H1 (cell line): ENCODE measurements around the gene TP53BP2. TPM values are rescaled to one million over a fixed set of nuclear protein-coding genes. Genes with fewer than 3 reads are reported as not detected.

ENCODE experiments used
- CTCF ChIA-PET: fragments of 300-600 bp; sonication (Branson Sonifier 250); formaldehyde crosslinking; loops from one replicate; lab custom pipeline; 2021; ENCODE audit not compliant: partially characterized antibody; lab: Charles Lee
- POLR2A ChIA-PET: fragments of 300-600 bp; sonication (Branson Sonifier 250); formaldehyde crosslinking; loops from one replicate; lab custom pipeline; 2021; ENCODE audit warnings: inconsistent platforms; ENCODE audit not compliant: partially characterized antibody; lab: Charles Lee
- DNase-seq, 2 experiments: peaks; one replicate each; pipeline versions ENCODE4 v3.0.0 to v3.0.0-alpha.2; 2010 to 2022; ENCODE audit warnings: low spot score in 2 of 2, low read depth in 1 of 2, mixed read lengths in 1 of 2
- FAIRE-seq: peaks from 2 replicates; lab custom pipeline; 2011; peaks lifted over from hg19 to GRCh38; lab: Jason Lieb, UNC
- H2AFZ ChIP-seq: 2 replicates; pipeline ENCODE4 v1.8.1; 2012; ENCODE audit warnings: low read length, inconsistent platforms
- H2AK5ac ChIP-seq: 2 replicates; pipeline ENCODE4 v1.6.1; 2013; ENCODE audit warnings: low read depth, low read length
- H2BK120ac ChIP-seq: replicated peaks from 2 replicates; pipeline ENCODE3; 2013; ENCODE audit warnings: low read depth, low read length, inconsistent platforms
- H2BK12ac ChIP-seq: 2 replicates; pipeline ENCODE4 v1.6.1; 2013; ENCODE audit warnings: low read depth, low read length
- H2BK15ac ChIP-seq: 2 replicates; pipeline ENCODE4 v1.6.1; 2013; ENCODE audit warnings: low read length
- H2BK20ac ChIP-seq: 2 replicates; pipeline ENCODE4 v1.6.1; 2013; ENCODE audit warnings: low read length
- H2BK5ac ChIP-seq: 2 replicates; pipeline ENCODE4 v1.6.1; 2013; ENCODE audit warnings: low read depth, low read length
- H3K14ac ChIP-seq: 2 replicates; pipeline ENCODE4 v1.6.1; 2013; ENCODE audit warnings: inconsistent platforms; ENCODE audit not compliant: insufficient read length
- H3K18ac ChIP-seq: 2 replicates; pipeline ENCODE4 v1.6.1; 2013; ENCODE audit warnings: low read length; ENCODE audit errors: extremely low read depth
- H3K23ac ChIP-seq: 2 replicates; pipeline ENCODE4 v1.6.1; 2013; ENCODE audit warnings: inconsistent platforms; ENCODE audit not compliant: insufficient read length
- H3K23me2 ChIP-seq: 2 replicates; pipeline ENCODE4 v1.6.1; 2013; ENCODE audit warnings: low read depth, low read length
- H3K27ac ChIP-seq: 2 replicates; pipeline ENCODE4 v1.6.1; 2011; ENCODE audit warnings: low read depth, low read length, inconsistent platforms
- H3K27me3 ChIP-seq, 4 experiments: replicated peaks in 1 of 4; 1 replicate in 1 of 4; 2 replicates in 3 of 4; pipeline versions ENCODE4 v1.6.1 to v1.8.1; 2011 to 2013; ENCODE audit warnings: low read length in 3 of 4, mild to moderate bottlenecking in 3 of 4, inconsistent platforms in 2 of 4, mixed read lengths in 2 of 4, moderate library complexity in 1 of 4; ENCODE audit not compliant: control insufficient read depth in 3 of 4, insufficient read depth in 3 of 4; ENCODE audit errors: extremely low read depth in 1 of 4
- H3K36me3 ChIP-seq, 4 experiments: 2 replicates each; pipeline versions ENCODE4 v1.6.1 to v1.8.1; 2011 to 2013; ENCODE audit warnings: mild to moderate bottlenecking in 4 of 4, low read length in 3 of 4, moderate library complexity in 2 of 4, control low read depth in 1 of 4, inconsistent platforms in 1 of 4; ENCODE audit not compliant: insufficient read depth in 4 of 4, control insufficient read depth in 2 of 4
- H3K4ac ChIP-seq: replicated peaks from 2 replicates; pipeline ENCODE3; 2013; ENCODE audit warnings: low read length, low read depth, mixed read lengths, inconsistent platforms; ENCODE audit not compliant: insufficient read length
- H3K4me1 ChIP-seq, 4 experiments: replicated peaks in 1 of 4; 1 replicate in 1 of 4; 2 replicates in 3 of 4; pipeline versions ENCODE4 v1.6.1 to v1.8.1; 2011 to 2013; ENCODE audit warnings: low read length in 3 of 4, inconsistent platforms in 2 of 4, mixed read lengths in 1 of 4; ENCODE audit not compliant: insufficient read depth in 4 of 4, control insufficient read depth in 3 of 4
- H3K4me2 ChIP-seq, 2 experiments: 2 replicates each; pipeline versions ENCODE4 v1.6.1 to v1.8.1; 2011 to 2013; ENCODE audit warnings: low read depth in 2 of 2, low read length in 2 of 2, control low read depth in 1 of 2, inconsistent platforms in 1 of 2, mild to moderate bottlenecking in 1 of 2; ENCODE audit not compliant: insufficient read depth in 1 of 2
- H3K4me3 ChIP-seq, 4 experiments: fragments of 200-600, 300-600 bp in 1 of 4; sonication (generic), shearing (Covaris generic), sonication (Bioruptor Twin) in 1 of 4; 2 replicates each; pipeline versions ENCODE4 v1.5.1 to v1.8.1; 2011 to 2016; ENCODE audit warnings: low read length in 4 of 4, low read depth in 3 of 4, control low read depth in 2 of 4, inconsistent platforms in 2 of 4, mild to moderate bottlenecking in 2 of 4, mixed read lengths in 1 of 4, moderate library complexity in 1 of 4; ENCODE audit not compliant: insufficient read depth in 2 of 4; ENCODE audit errors: extremely low read depth in 1 of 4
- H3K56ac ChIP-seq: replicated peaks from 2 replicates; pipeline ENCODE3; 2013; ENCODE audit warnings: low read depth, mild to moderate bottlenecking, mixed read lengths, low read length, inconsistent platforms; ENCODE audit not compliant: insufficient read length
- H3K79me1 ChIP-seq: 2 replicates; pipeline ENCODE4 v1.6.1; 2013; ENCODE audit warnings: low read depth, low read length, control low read depth
- H3K79me2 ChIP-seq, 2 experiments: 2 replicates each; pipeline versions ENCODE4 v1.6.1 to v1.8.1; 2012 to 2013; ENCODE audit warnings: low read length in 2 of 2, mild to moderate bottlenecking in 2 of 2, inconsistent platforms in 1 of 2; ENCODE audit not compliant: insufficient read depth in 2 of 2, control insufficient read depth in 1 of 2
- H3K9ac ChIP-seq, 4 experiments: replicated peaks in 1 of 4; 1 replicate in 1 of 4; 2 replicates in 3 of 4; pipeline versions ENCODE4 v1.6.1 to v1.8.1; 2011 to 2013; ENCODE audit warnings: low read depth in 3 of 4, low read length in 3 of 4, control low read depth in 2 of 4, mild to moderate bottlenecking in 2 of 4, moderate library complexity in 2 of 4, inconsistent platforms in 1 of 4; ENCODE audit errors: extremely low read depth in 1 of 4
- H3K9me3 ChIP-seq, 2 experiments: 2 replicates each; pipeline versions ENCODE4 v1.6.1 to v1.8.1; 2012 to 2013; ENCODE audit warnings: mild to moderate bottlenecking in 2 of 2, moderate library complexity in 2 of 2, control low read depth in 1 of 2, inconsistent platforms in 1 of 2, low read depth in 1 of 2, low read length in 1 of 2, mixed read lengths in 1 of 2; ENCODE audit not compliant: insufficient read depth in 2 of 2
- H4K20me1 ChIP-seq, 2 experiments: replicated peaks in 1 of 2; 2 replicates each; pipeline versions ENCODE3 to v1.8.1; 2011 to 2013; ENCODE audit warnings: inconsistent platforms in 2 of 2, low read length in 2 of 2, mild to moderate bottlenecking in 1 of 2; ENCODE audit not compliant: insufficient read depth in 2 of 2, control insufficient read depth in 1 of 2
- H4K5ac ChIP-seq: 2 replicates; pipeline ENCODE4 v1.6.1; 2013; ENCODE audit warnings: low read length, low read depth, mixed read lengths, inconsistent platforms; ENCODE audit not compliant: insufficient read length
- H4K8ac ChIP-seq: 2 replicates; pipeline ENCODE4 v1.8.0; 2013; ENCODE audit warnings: mild to moderate bottlenecking, moderate library complexity, low read length, inconsistent platforms; ENCODE audit not compliant: insufficient read depth; ENCODE audit errors: extremely low read depth
- H4K91ac ChIP-seq: replicated peaks from 2 replicates; pipeline ENCODE3; 2013; ENCODE audit warnings: low read length, mixed read lengths, inconsistent platforms; ENCODE audit not compliant: insufficient read length
- ASH2L ChIP-seq: fragments of 200-600, 300-600 bp; sonication (generic); IDR thresholded peaks from one replicate; pipeline ENCODE4 v1.7.1; 2017; ENCODE audit warnings: low read length
- BACH1 ChIP-seq: IDR thresholded peaks from 2 replicates; pipeline ENCODE4 v1.6.1; 2012; ENCODE audit warnings: low read length, improper control_type of control experiment
- BRCA1 ChIP-seq: IDR thresholded peaks from 2 replicates; pipeline ENCODE4 v1.6.1; 2012; ENCODE audit warnings: low read depth, low read length, improper control_type of control experiment
- EGR1 ChIP-seq: IDR thresholded peaks from 2 replicates; pipeline ENCODE4 v1.6.1; 2011; ENCODE audit warnings: low read depth, low read length, borderline replicate concordance
- GABPA ChIP-seq: IDR thresholded peaks from 2 replicates; pipeline ENCODE4 v1.6.1; 2011; ENCODE audit warnings: mild to moderate bottlenecking, low read length, moderate library complexity, borderline replicate concordance; ENCODE audit not compliant: insufficient read depth
- GTF2F1 ChIP-seq: IDR thresholded peaks from 2 replicates; pipeline ENCODE4 v1.6.1; 2012; ENCODE audit warnings: low read depth, low read length, improper control_type of control experiment, borderline replicate concordance
- JUND ChIP-seq: IDR thresholded peaks from 2 replicates; pipeline ENCODE4 v1.6.1; 2011; ENCODE audit warnings: mild to moderate bottlenecking, improper control_type of control experiment, low read length
- KDM4A ChIP-seq: IDR thresholded peaks from one replicate; pipeline ENCODE4 v1.7.1; 2012; ENCODE audit warnings: low read depth, mild to moderate bottlenecking, moderate library complexity, low read length, inconsistent platforms; ENCODE audit not compliant: severe bottlenecking
- POU5F1 ChIP-seq: IDR thresholded peaks from 2 replicates; pipeline ENCODE4 v1.6.1; 2011; ENCODE audit warnings: low read depth, mild to moderate bottlenecking, low read length, moderate library complexity
- RBBP5 ChIP-seq: IDR thresholded peaks from 2 replicates; pipeline ENCODE4 v1.7.1; 2012; ENCODE audit warnings: low read depth, mild to moderate bottlenecking, inconsistent platforms, low read length, moderate library complexity, borderline replicate concordance
- SP2 ChIP-seq: IDR thresholded peaks from 2 replicates; pipeline ENCODE4 v1.6.1; 2012; ENCODE audit warnings: mild to moderate bottlenecking, low read length, inconsistent platforms
- TBP ChIP-seq: IDR thresholded peaks from 2 replicates; pipeline ENCODE4 v1.6.1; 2011; ENCODE audit warnings: low read depth, low read length, improper control_type of control experiment
- WGBS, 2 experiments: shearing (Covaris generic) in 1 of 2; methylation state at CpG; one replicate each; pipeline versions ENCODE4 v1.1.6 to v1.1.7; 2013 to 2015; ENCODE audit warnings: low lambda C conversion rate in 2 of 2, mixed read lengths in 2 of 2, inconsistent platforms in 1 of 2, low coverage in 1 of 2, missing lambda C conversion rate in 1 of 2; ENCODE audit not compliant: insufficient replicate concordance in 2 of 2, insufficient coverage in 1 of 2, insufficient read length in 1 of 2; ENCODE audit errors: extremely low coverage in 1 of 2, missing lambda C conversion rate in 1 of 2; 5-methylcytosine and 5-hydroxymethylcytosine counted together
- polyA plus RNA-seq, 7 experiments: library from polyadenylated mRNA; depleted of rRNA in 3 of 7; stranded (reverse) in 5 of 7; unstranded in 2 of 7; fragments of >200 nt in 5 of 7; fragments of 200-250 nt in 2 of 7; gene quantifications; 1 replicate in 5 of 7; 2 replicates in 1 of 7; 4 replicates in 1 of 7; pipeline versions ENCODE4 v1.2.1 to v1.2.3, GENCODE V29; 2011 to 2013; ENCODE audit warnings: missing spikeins in 2 of 7, mixed read lengths in 2 of 7
- total RNA-seq: library from RNA; stranded (reverse); fragmentation: NEBNext Ultra II Directional; extraction: Animal tissue kit (Norgen Biotek cat#: 25700); gene quantifications from 2 replicates; pipeline ENCODE4 v1.2.1, GENCODE V29; 2021

TP53BP2 gene
- total and polyA plus RNA-seq, 2 of the 8 experiments (the other 6 are each of a cell fraction or from before 2014, with no cell fraction given) = 18.0 to 38.7 TPM

DNA sequence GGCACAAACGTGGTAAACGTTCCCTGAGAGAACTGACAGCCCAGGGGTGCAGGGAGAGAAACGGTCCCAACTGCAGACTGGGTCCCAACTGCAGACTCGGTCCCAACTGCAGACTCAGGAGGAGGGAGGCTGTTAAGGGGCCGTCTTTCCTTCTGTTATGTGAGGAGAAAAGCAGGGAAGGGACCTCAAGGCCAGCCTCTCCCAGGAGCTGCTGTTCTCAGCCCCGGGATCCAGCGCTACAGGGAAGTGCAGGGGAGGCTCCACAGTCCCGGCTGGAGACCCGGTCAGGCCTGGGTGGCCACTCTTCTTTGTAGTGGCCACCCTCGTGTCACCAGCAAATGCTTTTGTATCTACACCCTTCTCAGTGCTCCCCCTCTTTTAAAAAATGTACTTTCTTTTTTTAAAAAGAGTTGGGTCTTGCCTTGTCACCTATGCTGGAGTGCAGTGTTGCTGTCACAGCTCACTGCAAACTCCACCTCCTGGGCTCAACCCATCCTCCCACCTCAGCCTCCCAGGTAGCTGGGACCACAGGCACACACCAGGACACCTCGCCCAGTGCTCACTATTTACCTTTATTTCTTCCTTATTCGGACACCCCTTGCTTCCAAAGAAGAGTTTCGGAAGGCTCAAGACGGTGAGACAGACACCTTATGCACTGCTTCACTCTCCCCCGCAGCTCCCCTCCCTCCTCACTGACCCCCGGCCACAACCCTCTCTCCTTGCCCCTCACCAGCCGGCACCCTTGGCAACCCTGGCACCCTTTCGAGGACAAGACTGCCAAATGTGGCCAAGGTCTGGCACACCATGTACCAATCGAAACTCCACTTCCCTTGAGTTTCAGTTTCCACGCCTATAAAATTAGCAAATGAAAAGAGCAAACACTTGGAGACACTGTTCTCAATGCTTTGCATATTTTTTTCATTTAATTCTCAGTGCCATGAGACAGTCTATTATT lies 111.6 kb downstream of the TP53BP2 start:
- no peaks in the 10 kb centered on the region for H3K23me2 ChIP-seq
- ChIA-PET CTCF (interaction anchor here (0.8 to 6.2 kb wide), 7 partner anchors 9 to 22 kb away, joined by 3 to 53 read pairs (median 3); no protein-coding TSS in a partner anchor), POLR2A (interaction anchor here (0.6 kb wide), 1 partner anchor 406 kb away, joined by 3 read pairs; no protein-coding TSS in a partner anchor)
- H3K79me1 ChIP-seq = no peaks in the 10 kb centered on the region
- H3K27ac ChIP-seq = no peak overlapping the region
- no peak overlapping the region for H3K14ac ChIP-seq
- no peak overlapping the region for H2BK5ac ChIP-seq
- peaks cover 1 to 25% (median 23%) of the 10 kb centered on the region in 4 experiments for H3K27me3 ChIP-seq
- FAIRE-seq (no peak), DNase-seq (no peak)
- H2BK20ac ChIP-seq = no peak overlapping the region
- no peak overlapping the region for H4K91ac ChIP-seq
- no peak overlapping the region for H3K4me3 ChIP-seq
- H2BK120ac ChIP-seq = no peak overlapping the region
- no peak overlapping the region for H3K23ac ChIP-seq
- H4K5ac ChIP-seq = no peak overlapping the region
- no peak overlapping the region for H2AFZ ChIP-seq
- no peak overlapping the region for H3K9ac ChIP-seq
- H4K8ac ChIP-seq = no peak overlapping the region
- H3K18ac ChIP-seq = no peak overlapping the region
- H2AK5ac ChIP-seq = 0 out of 2 replicates have a peak overlapping the region, but pooled peaks have one; percentile 65
- peak overlapping the region; percentile 22 to 52; a peak in 3 of 4 replicates for H3K4me2 ChIP-seq
- 70% methylated on average over 20 of the region's 20 CpGs; no CpG with 5 or more reads in 1 of the 2 experiments for WGBS, 2 experiments
- H3K36me3 ChIP-seq = no peaks in the 10 kb centered on the region
- peaks cover 1 to 6% of the 10 kb centered on the region in 2 experiments for H4K20me1 ChIP-seq
- H3K9me3 ChIP-seq = no peaks in the 10 kb centered on the region
- no peaks in the 10 kb centered on the region for H3K79me2 ChIP-seq
- H3K4me1 ChIP-seq = peaks cover 5 to 31% (median 17%) of the 10 kb centered on the region in 4 experiments; a peak in 6 of 7 replicates
- H2BK15ac ChIP-seq = no peak overlapping the region
- H3K56ac ChIP-seq = no peak overlapping the region
- H2BK12ac ChIP-seq = 0 out of 2 replicates have a peak overlapping the region, but pooled peaks have one; percentile 27
- no peak overlapping the region for H3K4ac ChIP-seq
- no peak for TF ChIP-seq TBP
- no peak for TF ChIP-seq KDM4A
- TF ChIP-seq BACH1 = no peak
- TF ChIP-seq SP2 = no peak
- TF ChIP-seq EGR1 = no peak
- TF ChIP-seq JUND = no peak
- no peak for TF ChIP-seq POU5F1
- TF ChIP-seq GTF2F1 = no peak
- no peak for TF ChIP-seq ASH2L
- no peak for TF ChIP-seq BRCA1
- no peak for TF ChIP-seq GABPA
- TF ChIP-seq RBBP5 = no peak
